Non-pigmented ciliary epithelial cell (primary cell): ENCODE data around the gene RARRES1.

Source experiments
- DNase-seq: peaks from one replicate; pipeline ENCODE4 v3.0.0-alpha.2; 2010; ENCODE audit warnings: low read depth

Gene RARRES1

DNA sequence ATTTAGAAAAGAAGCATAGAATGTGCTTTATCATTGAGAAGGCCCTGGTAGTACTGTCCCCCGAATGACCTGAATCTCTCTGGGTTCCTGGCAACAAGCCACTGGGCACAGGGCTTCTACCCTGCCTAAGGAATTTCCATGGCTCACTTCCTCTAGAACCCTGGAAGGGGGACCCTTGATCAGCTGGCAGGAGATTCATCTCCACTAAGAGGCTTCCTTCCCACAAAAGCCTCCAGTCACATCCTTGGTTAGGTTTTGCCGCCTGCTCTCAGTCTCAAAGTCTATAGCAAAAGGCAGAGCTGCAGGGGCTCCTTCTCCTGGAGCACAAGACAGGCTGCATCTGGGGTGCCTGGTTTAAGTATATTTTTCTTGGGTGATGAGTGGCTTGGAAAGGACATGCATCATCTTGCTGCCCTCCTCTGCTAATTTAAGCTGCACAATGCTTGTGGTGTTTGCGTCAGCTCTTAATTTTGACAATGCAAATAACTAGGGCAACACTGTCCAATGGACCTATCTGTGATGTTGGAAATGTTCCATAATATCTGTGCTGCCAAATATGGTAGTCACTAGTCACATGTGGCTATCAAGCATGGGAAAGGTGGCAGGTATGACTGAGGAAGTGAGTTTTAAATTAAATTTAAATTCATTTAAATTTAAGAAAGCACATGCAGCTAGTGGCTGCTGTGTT is 33.4 kb upstream of the RARRES1 start:
- DNase-seq, result no peak

GRCh38 chr3:158763421-158763820 is 31.2 kb upstream of the RARRES1 start:
- no peak for DNase-seq

- no peak for DNase-seq
Observed at GRCh38 chr3:158762701-158763100, 30.4 kb upstream of the RARRES1 start.

GRCh38 chr3:158761350-158761749 is 29.1 kb upstream of the RARRES1 start:
- no peak for DNase-seq

GRCh38 chr3:158755421-158755820 is 23.2 kb upstream of the RARRES1 start:
- DNase-seq, result no peak

DNA sequence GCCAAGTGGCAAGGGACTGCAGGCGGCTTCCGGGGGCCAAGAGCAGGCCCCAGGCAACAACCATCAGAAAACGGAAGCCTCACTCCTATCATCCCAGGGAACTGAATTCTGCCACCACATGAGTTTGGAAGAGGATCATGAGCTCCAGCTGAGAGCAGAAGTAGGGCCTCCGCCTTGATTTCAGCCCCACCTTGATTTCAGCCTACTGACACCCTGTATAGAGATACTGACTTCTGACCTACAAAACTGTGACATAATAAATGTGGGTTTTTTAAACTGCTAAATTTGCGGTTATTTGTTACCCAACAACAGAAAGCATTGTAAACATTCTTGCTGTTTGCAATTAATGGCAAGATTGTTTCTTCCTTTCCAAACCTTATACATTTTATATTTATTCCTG is 21.6 kb upstream of the RARRES1 start:
- DNase-seq, result no peak

- DNase-seq, result no peak
Observed at GRCh38 chr3:158751316-158751715, 19.1 kb upstream of the RARRES1 start.

DNA sequence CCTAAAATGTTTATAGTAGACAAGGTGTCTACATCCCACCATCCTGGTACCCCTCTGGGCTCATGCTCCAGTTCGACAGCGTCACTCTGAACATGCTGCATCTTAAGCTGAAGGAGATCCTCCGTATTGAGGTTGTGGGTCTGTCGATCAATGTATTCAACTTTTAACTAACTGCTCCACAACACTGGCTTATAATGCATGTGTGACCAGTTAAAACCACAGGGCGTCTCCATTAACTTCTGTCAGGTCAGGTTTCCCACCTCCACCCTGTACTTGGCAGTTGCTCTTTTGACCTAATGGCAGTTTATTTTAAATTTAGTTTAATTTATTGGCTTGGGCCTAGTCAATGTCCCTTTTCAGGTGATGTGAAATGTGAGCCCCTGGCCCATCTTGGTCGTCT is 17.8 kb upstream of the RARRES1 start:
- DNase-seq, result no peak

DNA sequence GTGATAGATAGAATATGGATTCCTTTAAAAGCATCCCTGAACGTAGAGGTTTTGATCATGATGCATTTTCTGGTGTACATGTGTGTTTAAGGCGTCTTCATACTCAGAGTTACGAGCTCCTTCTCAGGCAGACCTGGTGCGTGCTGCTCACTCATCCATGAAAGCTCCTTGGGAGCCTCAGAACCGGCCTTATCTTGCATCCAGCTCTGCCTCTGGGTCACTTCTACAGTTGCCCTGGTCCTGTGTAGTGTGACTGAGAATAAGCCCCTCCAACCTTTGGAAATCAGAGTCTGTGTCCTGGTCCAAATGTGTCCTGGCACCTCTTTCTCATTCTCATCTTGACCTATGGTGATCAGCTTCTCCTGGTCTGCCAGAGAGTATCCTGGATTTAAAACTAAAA is 17.3 kb upstream of the RARRES1 start:
- no peak for DNase-seq

- no peak for DNase-seq
Observed at GRCh38 chr3:158748237-158748828, 16.1 kb upstream of the RARRES1 start.

GRCh38 chr3:158747417-158747816 is 15.2 kb upstream of the RARRES1 start:
- DNase-seq, result no peak

- no peak for DNase-seq
Observed at GRCh38 chr3:158745551-158745950, 13.3 kb upstream of the RARRES1 start.

DNA sequence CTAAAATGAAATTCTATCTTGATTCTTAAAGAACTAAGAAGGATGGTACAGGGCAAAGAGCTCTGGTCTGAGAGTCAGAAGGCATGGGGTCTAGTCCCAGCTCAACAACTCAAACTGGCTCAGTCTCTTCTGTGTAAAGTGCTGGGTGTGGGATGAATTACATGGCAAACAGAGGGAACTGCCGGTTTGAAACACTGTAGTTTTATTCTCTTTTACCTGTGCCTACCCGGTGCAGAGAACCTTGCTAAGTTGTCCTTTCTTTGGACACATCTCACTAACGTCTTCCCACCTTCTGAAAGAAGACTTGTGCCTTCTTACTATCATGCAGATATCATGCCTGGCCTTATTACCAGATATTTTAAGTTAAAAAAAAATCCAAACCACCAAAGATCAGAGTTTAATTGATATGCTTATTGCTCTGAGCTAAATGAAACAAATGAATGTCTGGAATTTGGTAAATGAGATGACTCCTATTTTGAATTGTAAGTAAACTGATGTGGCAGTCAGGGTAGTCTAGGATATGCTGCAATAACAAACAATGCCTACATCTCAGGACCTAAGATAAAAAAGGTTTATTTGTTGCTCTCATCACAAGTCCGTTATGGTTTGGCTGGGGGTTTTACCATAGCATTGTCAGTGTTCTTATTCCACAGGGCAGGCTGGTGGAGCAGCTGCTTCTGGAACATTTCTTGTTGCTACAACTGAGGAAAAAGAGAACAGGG is 12.5 kb upstream of the RARRES1 start:
- no peak for DNase-seq

DNA sequence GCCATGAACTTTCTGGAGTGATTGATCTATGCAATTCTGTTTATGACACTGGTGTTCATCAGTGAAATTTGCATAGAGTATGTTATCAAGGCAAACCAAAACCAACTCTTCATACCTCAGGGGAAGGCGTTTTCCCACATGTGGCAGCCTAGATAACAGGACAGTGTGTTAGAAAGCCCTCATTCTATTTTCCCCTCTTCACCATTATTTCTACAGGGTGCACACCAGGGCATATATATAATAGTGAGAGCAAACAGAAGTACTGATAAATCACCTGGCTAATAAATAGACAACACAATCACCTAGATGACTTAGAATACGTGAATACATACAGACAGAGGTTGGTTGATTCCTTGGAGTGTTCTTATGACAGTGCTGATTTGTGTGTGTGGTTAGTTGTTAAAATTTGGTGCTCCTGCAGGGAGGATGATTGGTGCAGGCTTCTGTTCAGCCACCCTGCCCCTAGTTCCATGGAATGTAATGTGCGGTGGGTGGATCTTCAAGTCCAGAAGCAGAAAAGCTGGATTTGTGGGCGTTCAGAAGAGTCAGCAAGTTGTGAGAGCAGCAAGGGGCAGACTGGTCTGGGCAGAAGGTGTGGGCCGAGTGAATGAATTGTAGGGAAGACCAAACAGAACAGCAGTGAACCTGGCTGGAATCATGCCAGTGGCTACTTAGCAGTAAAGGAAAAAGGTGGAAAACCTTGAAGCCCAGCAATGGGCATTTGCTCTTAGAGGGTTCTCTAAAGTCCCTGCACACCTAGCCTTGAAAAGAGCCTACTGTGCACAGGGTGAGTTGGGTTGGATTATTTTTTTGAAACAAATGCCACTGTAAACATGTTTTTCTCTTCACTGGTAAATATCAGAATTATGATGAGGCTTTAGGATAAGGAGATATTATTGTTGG is 11.7 kb upstream of the RARRES1 start:
- no peak for DNase-seq

DNA sequence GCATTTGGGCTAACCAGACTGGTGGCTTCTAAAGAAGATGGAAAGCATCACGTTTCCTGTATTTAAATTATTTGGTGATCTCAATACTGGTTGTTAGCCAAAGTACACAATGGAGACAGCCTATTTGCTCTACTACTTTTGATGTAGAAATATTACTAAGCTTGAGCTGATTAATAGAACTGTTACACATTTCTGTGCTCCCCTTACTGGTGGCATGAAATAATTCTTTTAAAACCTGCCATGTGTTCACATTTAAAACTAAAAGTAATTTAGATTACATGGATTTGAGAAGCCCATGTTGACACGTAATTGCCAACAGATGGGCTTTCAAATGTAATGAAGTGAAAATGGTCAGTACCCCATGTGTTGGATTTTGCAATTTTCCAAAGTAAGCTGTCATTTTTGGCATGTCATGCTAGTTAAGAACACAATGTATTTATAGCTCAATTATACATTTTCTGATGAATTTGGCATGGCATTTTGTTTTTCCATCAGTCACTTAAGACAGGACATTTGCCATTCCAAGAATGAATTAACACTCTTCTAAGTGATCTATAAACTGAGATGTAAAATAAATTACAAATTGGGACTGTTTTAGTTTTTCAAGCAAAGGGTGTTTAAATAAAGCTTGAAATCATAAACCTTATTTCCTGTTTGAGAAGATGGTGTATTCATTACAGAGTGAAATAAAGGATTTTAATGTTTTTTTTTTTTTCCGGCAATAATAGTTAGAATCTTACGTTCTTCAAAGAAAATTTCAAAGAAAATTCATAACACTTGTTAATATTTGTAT is 10.8 kb upstream of the RARRES1 start:
- no peak for DNase-seq

DNA sequence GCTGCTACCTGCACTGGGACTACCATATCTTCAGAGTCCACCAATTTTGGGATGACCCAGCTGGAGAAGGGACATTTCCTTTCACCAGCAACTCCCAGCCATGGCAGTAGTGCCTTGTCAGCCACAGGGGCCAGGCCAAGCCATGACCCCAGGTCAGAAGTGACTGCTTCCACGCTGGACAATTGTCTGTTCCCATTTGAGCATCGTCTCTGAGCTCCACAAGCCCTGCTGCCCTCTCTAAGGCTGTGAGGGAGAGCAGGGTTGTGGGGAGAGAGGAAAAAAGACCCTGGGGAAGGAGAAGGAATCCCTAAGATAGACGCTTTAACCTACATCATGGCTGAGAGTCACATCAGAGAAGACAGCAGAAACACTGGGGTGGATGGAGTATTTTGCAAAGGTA is 7.4 kb upstream of the RARRES1 start:
- DNase-seq, result no peak

GRCh38 chr3:158739078-158739477 is 6.8 kb upstream of the RARRES1 start:
- no peak for DNase-seq

- no peak for DNase-seq
Observed at GRCh38 chr3:158738653-158739052, 6.4 kb upstream of the RARRES1 start.

DNA sequence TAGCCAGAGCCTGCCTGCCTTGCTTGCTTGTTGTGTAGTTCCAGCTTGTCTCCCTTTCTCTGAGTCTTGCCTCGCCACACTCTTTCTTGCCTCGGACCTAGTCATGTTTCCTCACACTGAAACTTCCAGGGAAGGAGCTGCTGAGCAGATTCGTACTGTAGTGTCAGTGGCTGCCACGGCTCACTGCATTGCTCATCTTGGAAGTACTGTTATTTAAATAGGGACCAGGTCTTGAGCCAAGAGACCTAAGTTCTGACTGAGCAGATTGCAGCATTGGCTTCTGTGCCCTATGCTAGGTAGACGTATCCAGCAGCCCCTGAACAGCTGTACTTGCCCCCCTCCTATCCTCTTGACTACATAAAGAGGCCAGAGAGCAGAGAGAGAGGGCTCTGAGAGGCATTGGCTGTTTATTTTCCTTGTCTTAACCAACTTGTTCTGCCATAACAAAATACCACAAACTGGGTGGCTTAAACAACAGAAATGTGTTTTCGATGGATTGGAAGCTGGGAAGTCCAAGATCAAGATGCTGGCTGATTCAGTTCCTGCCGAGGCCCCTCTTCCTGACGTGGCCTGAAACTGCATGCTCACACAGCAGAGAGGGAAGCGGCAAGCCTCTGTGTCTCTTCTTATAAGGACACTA is 5.8 kb upstream of the RARRES1 start:
- DNase-seq, result no peak

- no peak for DNase-seq
Observed at GRCh38 chr3:158737410-158737809, 5.2 kb upstream of the RARRES1 start.
